GM18870 (cell line): ENCODE measurements around the gene NCLN.

Source experiments
- ATAC-seq: cut with Tn5 transposase; IDR thresholded peaks from one replicate; pipeline ENCODE4 v1.9.1; 2021; ENCODE audit warnings: moderate library complexity; ENCODE audit not compliant: unreplicated experiment

The NCLN gene, protein sequence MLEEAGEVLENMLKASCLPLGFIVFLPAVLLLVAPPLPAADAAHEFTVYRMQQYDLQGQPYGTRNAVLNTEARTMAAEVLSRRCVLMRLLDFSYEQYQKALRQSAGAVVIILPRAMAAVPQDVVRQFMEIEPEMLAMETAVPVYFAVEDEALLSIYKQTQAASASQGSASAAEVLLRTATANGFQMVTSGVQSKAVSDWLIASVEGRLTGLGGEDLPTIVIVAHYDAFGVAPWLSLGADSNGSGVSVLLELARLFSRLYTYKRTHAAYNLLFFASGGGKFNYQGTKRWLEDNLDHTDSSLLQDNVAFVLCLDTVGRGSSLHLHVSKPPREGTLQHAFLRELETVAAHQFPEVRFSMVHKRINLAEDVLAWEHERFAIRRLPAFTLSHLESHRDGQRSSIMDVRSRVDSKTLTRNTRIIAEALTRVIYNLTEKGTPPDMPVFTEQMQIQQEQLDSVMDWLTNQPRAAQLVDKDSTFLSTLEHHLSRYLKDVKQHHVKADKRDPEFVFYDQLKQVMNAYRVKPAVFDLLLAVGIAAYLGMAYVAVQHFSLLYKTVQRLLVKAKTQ

DNA sequence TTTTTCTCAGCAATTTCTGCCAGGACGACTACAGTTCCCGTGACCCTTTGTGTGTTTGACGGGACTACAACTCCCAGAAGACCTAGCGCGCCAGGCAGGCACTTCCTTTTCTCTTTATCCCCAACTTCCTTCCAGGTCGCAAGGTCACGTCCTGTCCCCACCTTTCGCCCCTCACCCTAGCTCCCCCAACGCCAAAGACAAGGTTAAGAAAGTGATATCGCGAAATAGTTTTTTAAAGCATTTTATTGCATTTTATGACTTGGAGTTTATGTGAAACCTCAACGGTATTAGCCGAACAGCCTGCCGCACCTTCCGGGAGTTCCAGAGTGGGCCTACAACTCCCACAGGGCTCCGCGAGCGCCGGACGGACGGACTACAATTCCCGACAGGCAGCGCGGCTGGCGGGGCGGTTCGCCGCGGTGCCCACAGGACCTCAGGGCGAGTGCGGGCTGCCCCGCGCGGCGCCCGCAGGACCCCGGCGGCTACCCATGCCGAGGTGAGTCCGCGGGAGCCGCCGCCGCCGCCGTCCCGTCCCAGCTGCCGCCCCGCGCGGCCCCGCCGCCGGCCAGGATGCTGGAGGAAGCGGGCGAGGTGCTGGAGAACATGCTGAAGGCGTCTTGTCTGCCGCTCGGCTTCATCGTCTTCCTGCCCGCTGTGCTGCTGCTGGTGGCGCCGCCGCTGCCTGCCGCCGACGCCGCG, at the start of gene NCLN:
NCLN (plus strand) TSS at position 470 of the 699 bp plus-strand sequence; CDS start at position 571, 101 bp downstream.
- ATAC-seq: peak; percentile 63

DNA sequence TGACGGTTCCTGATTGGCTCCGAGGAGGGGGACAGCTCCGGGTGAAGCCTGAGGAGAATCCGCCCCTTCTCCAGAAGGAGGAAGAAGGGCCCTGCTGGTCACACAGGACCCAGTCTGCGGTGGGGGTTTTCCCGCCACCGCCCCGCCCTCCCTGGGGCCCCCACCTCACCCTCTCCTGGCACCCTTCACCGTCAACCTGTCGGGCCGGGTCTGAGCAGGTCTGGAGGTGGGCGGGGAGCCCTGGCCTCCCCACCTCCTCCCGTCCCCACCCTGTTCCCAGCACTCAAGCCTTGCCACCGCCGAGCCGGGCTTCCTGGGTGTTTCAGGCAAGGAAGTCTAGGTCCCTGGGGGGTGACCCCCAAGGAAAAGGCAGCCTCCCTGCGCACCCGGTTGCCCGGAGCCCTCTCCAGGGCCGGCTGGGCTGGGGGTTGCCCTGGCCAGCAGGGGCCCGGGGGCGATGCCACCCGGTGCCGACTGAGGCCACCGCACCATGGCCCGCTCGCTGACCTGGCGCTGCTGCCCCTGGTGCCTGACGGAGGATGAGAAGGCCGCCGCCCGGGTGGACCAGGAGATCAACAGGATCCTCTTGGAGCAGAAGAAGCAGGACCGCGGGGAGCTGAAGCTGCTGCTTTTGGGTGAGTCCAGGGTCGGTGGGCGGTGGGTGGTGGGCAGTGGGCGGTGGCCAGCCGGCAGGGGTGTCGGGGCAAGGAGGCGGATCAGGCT, 49.6 kb upstream of the NCLN start, which contains the start of gene GNA15:
GNA15 (plus strand) TSS at position 73 of the 723 bp plus-strand sequence; CDS start at position 491, 418 bp downstream.
- no peak for ATAC-seq

DNA sequence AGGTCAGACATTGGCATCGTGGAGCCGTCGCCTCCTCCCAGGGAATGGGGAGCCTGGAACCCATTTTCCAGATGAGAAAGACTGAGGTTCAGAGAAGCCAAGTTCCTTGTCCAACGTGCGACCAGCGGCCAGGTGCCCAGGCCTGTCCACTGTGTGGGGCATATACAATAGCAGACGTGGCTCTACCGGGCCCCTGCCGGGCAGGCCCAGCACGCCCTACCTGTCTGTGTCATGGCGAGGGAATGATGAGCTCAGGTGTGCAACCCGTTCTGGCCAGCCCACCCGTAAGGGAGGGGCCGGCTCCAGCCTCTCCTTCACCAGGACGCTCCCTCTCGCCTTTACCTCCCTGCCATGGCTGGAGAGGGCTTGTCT, 49.1 kb upstream of the NCLN start:
- ATAC-seq: no peak

- ATAC-seq: no peak
Measured at GRCh38 chr19:3137119-3137518, 48.6 kb upstream of the NCLN start.

- ATAC-seq: no peak
Measured at GRCh38 chr19:3138268-3138667, 47.5 kb upstream of the NCLN start.

DNA sequence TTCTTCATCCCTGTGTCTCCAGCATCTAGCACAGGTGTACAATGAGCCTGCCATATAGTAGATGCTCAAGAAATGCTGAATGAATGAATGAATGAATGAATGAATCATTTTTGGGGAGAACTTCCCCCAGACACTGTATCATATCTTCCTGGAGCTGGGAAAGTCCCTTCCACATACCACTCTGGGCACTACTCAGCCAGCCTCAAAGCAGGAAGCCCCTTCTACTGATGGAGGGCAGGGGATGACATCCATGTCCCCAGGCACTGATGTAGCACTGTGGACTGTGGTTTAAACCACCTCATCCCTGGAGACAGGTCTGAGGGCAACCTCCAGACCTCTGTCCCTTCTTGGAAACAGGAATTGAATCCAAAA, 45.1 kb upstream of the NCLN start:
- no peak for ATAC-seq

GRCh38 chr19:3142292-3142670, 43.4 kb upstream of the NCLN start:
- ATAC-seq: no peak

DNA sequence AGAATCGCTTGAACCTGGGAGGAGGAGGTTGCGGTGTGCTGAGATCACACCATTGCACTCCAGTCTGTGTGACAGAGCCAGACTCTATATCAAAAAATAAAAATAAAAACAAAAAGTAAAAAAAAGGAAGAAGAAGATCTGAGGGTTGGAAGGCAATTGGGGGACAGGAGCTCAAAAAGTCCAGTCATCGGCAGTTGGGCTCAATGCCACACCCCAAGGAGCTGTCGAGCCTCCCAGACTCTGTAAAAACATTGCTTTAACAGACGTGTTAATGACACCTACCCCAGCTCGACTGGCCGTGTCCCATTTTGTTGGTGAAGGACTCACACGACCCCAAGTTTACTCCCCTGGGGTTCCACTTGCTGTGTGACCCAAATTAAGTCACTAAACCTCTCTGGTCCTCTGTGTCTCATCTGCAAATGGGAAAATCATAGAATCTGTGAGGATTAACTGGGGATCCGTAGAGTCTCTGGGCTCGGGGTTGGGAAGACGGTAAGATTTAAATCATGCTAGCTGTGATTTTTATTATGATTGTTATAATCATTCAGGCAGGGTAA, 42.9 kb upstream of the NCLN start:
- ATAC-seq: no peak

DNA sequence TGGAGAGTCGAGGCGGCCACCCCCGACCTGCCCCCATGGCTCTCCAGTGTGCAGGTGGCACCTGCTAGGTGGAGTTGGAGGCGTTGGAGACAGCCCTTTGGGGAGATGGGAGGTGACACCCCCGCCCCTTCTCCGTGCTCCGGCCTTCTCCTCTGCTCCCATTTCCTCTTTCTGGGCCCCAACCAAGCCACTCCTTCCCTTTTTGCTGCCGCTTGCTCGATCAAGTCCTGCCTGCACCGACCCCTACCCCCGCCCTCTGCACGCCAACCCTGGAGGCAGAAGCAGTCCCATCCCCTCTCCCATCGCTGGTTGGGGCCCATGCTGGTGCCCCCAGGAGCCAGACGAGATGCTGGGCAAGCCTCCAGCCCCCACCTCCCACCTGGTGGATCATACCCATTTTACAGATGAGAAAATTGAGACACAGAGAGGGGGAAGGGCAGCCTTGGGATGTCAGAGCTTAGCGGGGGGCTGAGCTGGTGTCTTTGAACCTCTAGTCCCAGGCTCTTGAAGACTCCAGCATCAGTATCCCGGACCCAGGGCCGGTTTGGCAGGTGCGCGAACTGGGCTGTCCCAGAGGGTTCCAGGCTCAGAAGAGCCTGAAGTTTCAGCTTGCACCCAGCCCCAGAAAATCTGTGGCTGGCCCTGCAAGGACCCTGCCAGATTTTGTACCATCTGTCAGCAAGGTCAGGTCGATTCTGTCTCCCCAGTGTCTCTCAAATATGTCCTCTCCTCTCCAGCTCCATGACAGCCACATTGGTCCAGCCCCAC, 39.6 kb upstream of the NCLN start:
- ATAC-seq: no peak

GRCh38 chr19:3146677-3147100, 39.0 kb upstream of the NCLN start:
- no peak for ATAC-seq

DNA sequence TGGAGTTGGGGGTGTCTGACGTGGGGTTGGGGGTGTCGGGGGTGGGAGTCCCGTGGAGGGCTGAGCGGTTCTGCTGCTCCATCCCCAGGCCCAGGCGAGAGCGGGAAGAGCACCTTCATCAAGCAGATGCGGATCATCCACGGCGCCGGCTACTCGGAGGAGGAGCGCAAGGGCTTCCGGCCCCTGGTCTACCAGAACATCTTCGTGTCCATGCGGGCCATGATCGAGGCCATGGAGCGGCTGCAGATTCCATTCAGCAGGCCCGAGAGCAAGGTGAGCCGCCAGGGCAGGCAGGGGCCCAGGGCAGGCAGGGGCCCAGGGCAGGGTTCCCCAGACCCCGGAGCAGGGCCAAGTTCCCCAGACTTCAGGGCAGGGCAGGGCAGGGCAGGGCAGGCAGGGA, 37.2 kb upstream of the NCLN start:
- ATAC-seq: no peak

DNA sequence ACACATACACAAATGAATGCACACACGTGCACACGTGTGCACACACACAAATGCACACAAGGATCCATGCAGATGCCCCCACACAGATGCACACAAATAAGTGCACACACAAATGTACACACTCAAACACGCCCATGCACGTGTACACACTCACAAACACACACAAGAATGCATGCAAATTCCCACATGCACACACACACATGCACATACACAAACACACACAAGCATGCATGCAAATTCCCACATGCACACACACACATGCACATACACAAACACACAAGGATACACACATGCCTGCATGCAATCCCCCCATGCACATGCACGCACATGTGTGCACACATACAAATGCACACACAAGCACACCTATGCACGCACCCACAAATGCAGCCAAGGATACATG, 36.6 kb upstream of the NCLN start:
- ATAC-seq: no peak

DNA sequence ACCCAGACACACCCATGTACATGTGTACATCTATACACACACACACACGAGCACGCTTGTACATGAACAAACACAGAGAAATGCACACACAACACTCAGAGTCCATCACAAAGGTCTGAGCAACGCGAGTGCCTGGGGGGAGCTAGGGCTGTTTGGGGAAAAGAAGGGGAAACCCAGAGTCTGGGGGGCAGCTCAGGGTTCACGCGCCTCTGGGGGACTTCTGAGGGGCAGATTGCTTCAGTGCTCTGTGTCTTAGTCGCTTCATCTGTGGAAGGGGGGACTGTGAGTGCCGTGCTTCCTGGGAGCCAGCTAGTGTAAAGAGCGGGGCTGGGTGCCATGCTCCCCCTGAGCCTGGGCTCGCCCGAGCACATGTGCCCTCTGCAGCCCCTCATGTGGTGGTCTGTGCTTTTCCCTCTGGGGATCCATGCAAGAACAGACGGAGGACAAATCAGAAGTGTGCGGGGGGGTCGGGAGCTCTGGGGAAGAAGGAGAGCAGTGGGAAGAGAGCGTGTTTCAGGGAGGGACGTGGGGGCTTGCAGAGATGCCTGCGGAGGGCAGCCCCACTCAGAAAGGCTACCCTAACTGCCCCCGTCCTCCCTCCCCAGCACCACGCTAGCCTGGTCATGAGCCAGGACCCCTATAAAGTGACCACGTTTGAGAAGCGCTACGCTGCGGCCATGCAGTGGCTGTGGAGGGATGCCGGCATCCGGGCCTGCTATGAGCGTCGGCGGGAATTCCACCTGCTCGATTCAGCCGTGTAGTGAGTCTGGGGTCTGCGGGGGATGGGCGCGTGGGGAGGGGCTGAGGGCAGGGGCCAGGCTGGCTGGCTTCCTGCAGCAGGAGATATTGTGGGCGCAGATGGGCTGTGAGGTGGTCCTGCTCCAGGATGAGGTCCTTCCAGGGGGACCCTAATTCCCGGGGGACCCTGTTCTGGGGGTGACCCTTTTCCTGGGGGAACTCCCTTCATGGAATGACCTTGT, 35.9 kb upstream of the NCLN start:
- ATAC-seq: no peak

DNA sequence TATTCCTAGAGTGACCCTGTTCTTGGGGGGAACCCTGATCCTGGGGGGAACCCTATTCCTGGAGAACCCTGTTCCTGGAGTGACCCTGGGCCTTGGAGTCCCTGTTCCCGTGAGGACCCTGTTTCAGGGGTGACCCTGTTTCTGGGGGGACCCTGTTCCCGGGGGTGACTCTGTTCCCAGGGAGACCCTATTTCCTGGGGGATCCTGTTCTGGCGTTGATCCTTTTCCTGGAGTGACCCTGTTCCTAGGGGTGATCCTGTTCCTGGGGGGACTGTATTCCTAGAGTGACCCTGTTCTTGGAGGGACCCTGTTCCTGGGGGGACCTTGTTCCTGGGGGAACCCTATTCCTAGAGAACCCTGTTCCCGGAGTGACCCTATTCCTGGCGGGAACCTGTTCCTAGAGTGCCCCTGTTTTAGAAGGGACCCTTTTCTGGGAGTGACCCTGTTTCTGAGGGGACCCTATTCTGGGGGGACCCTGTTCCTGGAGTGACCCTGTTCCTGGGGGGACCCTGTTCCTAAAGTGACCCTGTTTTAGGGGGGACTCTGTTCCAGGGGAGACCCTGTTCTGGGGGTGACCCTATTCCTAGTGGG, 34.9 kb upstream of the NCLN start:
- ATAC-seq: no peak

DNA sequence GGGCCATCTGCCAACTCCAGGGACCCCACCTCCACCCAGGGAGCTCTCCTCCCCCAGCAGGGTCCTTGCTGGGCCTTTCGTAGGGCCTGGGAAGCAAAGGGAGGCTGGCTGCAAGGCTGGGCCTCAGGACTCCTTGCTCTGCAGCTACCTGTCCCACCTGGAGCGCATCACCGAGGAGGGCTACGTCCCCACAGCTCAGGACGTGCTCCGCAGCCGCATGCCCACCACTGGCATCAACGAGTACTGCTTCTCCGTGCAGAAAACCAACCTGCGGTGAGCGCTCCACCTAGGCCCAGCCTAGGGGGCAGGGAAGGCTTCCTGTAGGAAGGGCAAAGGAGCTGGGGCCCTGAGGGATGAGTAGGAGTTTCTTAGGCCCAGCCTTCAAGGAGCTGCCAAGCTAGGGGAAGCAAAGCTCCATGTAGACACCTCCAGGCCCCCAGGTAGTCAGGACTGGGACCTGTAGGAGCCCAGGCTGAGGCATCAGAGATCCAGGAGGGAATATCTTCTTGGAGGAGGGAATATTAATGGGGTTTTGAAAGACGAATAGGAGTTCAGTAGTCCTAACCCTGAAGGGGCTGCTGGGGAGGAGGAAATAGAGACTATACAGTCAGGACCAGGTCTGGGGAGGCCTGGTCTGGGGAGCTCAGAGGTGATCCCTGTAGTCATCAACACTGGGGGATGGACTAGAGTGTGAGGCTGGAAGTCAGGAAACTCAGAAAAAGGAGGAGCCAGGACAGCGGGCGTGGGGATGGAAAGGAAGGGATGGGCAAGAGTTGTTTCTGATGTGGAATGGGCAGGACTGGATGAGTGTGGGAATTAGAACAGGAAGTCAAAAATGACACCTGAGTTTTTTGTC, 33.9 kb upstream of the NCLN start:
- no peak for ATAC-seq

GRCh38 chr19:3152419-3152780, 33.3 kb upstream of the NCLN start:
- ATAC-seq: no peak

DNA sequence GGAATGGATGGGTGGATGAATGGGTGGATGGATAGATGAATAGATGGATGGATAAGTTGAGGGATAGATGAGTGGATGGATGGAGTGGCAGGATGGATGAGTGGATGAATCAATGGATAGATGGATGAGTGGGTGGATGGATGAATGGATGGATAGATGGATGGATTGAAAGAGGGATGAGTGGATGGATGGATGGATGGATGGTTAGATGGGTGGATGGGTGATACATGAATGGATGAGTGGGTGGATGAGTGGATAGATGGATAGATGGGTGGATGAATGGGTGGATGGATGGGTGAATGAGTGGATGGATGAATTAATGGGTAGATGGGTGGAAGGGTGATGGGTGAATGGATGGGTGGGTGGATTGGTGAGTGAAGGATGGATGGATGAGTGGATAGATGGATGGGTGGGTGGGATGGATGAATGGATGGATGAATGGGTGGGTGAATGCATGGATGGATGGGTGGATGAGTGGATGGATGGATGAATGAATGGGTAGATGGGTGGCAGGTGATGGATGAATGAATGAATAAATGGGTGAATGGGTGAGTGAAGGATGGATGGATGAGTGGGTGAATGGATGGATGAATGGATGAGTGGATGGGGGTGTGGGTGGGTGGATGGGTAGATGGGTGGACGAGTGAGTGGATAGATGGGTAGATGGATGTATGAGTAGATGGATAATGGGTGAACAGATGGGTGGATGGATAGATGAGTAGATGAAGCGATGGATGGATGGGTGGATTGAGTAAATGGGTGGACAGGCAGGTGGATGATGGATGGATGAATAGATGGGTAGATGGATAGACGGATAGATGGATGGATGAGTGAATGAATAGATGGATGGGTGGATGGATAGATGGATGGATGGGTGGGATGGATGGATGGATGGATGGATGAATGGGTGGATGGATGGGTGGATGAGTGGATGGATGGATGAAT, 32.2 kb upstream of the NCLN start:
- ATAC-seq: no peak
